Astrocyte (in vitro differentiated cells and primary cell): ENCODE measurements around the gene NEURL2. TPM values are rescaled to one million over a fixed set of nuclear protein-coding genes. Genes with fewer than 3 reads are reported as not detected.

Experiments used
- DNase-seq: peaks from one replicate; pipeline ENCODE4 v3.0.0-alpha.2; 2010; ENCODE audit warnings: low read depth
- FAIRE-seq: peaks from 2 replicates; lab custom pipeline; 2011; peaks lifted over from hg19 to GRCh38; lab: Jason Lieb, UNC
- H2AFZ ChIP-seq: 2 replicates; pipeline ENCODE4 v1.6.0; 2012; ENCODE audit warnings: low read depth, low read length, inconsistent platforms
- H3K27ac ChIP-seq: 2 replicates; pipeline ENCODE4 v1.5.1; 2011; ENCODE audit warnings: low read depth, low read length, inconsistent platforms
- H3K27me3 ChIP-seq: 2 replicates; pipeline ENCODE4 v1.6.0; 2011; ENCODE audit warnings: low read length, inconsistent platforms; ENCODE audit not compliant: insufficient read depth
- H3K36me3 ChIP-seq: 2 replicates; pipeline ENCODE4 v1.5.1; 2011; ENCODE audit warnings: low read length, inconsistent platforms; ENCODE audit not compliant: insufficient read depth
- H3K4me1 ChIP-seq: 2 replicates; pipeline ENCODE4 v1.5.1; 2011; ENCODE audit warnings: low read length, inconsistent platforms; ENCODE audit not compliant: insufficient read depth
- H3K4me2 ChIP-seq: 2 replicates; pipeline ENCODE4 v1.6.0; 2012; ENCODE audit warnings: low read length, inconsistent platforms
- H3K4me3 ChIP-seq: 2 replicates; pipeline ENCODE4 v1.5.1; 2011; ENCODE audit warnings: low read depth, mild to moderate bottlenecking, low read length, inconsistent platforms; ENCODE audit not compliant: insufficient read depth
- H3K79me2 ChIP-seq: 2 replicates; pipeline ENCODE4 v1.6.0; 2012; ENCODE audit warnings: mild to moderate bottlenecking, low read length, inconsistent platforms; ENCODE audit not compliant: insufficient read depth
- H3K9ac ChIP-seq: 2 replicates; pipeline ENCODE4 v1.6.0; 2012; ENCODE audit warnings: mild to moderate bottlenecking, low read length, inconsistent platforms
- H3K9me3 ChIP-seq: 2 replicates; pipeline ENCODE4 v1.5.1; 2012; ENCODE audit warnings: low read depth, mild to moderate bottlenecking, low read length, inconsistent platforms; ENCODE audit not compliant: insufficient read depth
- H4K20me1 ChIP-seq: 2 replicates; pipeline ENCODE4 v1.6.0; 2012; ENCODE audit warnings: low read length, inconsistent platforms; ENCODE audit not compliant: insufficient read depth
- H3K27ac Mint-ChIP-seq: one replicate; pipeline ENCODE4 v1.8.0; 2021; ENCODE audit warnings: mild to moderate bottlenecking, mixed read lengths; ENCODE audit not compliant: unreplicated experiment
- H3K27me3 Mint-ChIP-seq: one replicate; pipeline ENCODE4 v1.8.0; 2021; ENCODE audit warnings: low read depth, mixed read lengths; ENCODE audit not compliant: unreplicated experiment
- H3K36me3 Mint-ChIP-seq: one replicate; pipeline ENCODE4 v1.8.0; 2021; ENCODE audit warnings: low read depth, mixed read lengths; ENCODE audit not compliant: unreplicated experiment
- H3K4me1 Mint-ChIP-seq: one replicate; pipeline ENCODE4 v1.8.0; 2021; ENCODE audit warnings: low read depth, mixed read lengths; ENCODE audit not compliant: unreplicated experiment
- H3K4me3 Mint-ChIP-seq: one replicate; pipeline ENCODE4 v1.8.0; 2021; ENCODE audit warnings: mild to moderate bottlenecking, moderate library complexity, mixed read lengths; ENCODE audit not compliant: unreplicated experiment
- H3K9me3 Mint-ChIP-seq: one replicate; pipeline ENCODE4 v1.8.0; 2021; ENCODE audit warnings: mild to moderate bottlenecking, mixed read lengths; ENCODE audit not compliant: unreplicated experiment
- CTCF ChIP-seq: IDR thresholded peaks from 2 replicates; pipeline ENCODE4 v1.5.1; 2011; ENCODE audit warnings: low read depth, mild to moderate bottlenecking, inconsistent platforms, low read length, moderate library complexity; ENCODE audit not compliant: insufficient read depth
- EZH2 ChIP-seq: IDR thresholded peaks from 2 replicates; pipeline ENCODE4 v1.6.1; 2012; ENCODE audit warnings: mild to moderate bottlenecking, low read length, inconsistent platforms; ENCODE audit not compliant: insufficient read depth
- total RNA-seq: library from RNA; stranded (reverse); gene quantifications from 2 replicates; pipeline ENCODE4 v1.2.1, GENCODE V29; 2021

The NEURL2 gene
- total RNA-seq, 1 donor from 2014 or later: 6.9 TPM

GRCh38 chr20:45892828-45893500 lies 2.0 kb upstream of the NEURL2 start:
- Mint-ChIP-seq H3K27me3 (no peaks in the 10 kb centered on the region), H3K9me3 (no peaks in the 10 kb centered on the region), H3K4me1 (peaks cover 9% of the 10 kb centered on the region), H3K4me3 (peak overlapping the region; percentile 89), H3K27ac (no peak overlapping the region), H3K36me3 (peaks cover 20% of the 10 kb centered on the region)
- TF ChIP-seq CTCF (no peak), EZH2 (no peak)
- no peak for FAIRE-seq
- peaks cover 8% of the 10 kb centered on the region for H3K36me3 ChIP-seq
- H3K9ac ChIP-seq: no peak overlapping the region
- DNase-seq: no peak
- H2AFZ ChIP-seq: no peak overlapping the region
- no peaks in the 10 kb centered on the region for H3K27me3 ChIP-seq
- peaks cover 30% of the 10 kb centered on the region for H3K4me1 ChIP-seq
- peaks cover 24% of the 10 kb centered on the region for H4K20me1 ChIP-seq
- peaks cover 16% of the 10 kb centered on the region for H3K79me2 ChIP-seq
- no peak overlapping the region for H3K4me2 ChIP-seq
- H3K4me3 ChIP-seq: no peak overlapping the region
- H3K27ac ChIP-seq: no peak overlapping the region
- H3K9me3 ChIP-seq: no peaks in the 10 kb centered on the region

- Histone ChIP-seq H3K36me3 (peaks cover 2% of the 10 kb centered on the region), H3K4me1 (peaks cover 30% of the 10 kb centered on the region), H3K79me2 (peaks cover 16% of the 10 kb centered on the region), H3K27me3 (no peaks in the 10 kb centered on the region), H3K4me2 (peak overlapping the region; percentile 99), H2AFZ (peak overlapping the region; percentile 94), H3K9me3 (no peaks in the 10 kb centered on the region), H3K4me3 (peak overlapping the region; percentile 77), H4K20me1 (peaks cover 28% of the 10 kb centered on the region), H3K27ac (no peak overlapping the region), H3K9ac (peak overlapping the region; percentile 88)
- peaks cover 19% of the 10 kb centered on the region for H3K36me3 Mint-ChIP-seq
- no peaks in the 10 kb centered on the region for H3K9me3 Mint-ChIP-seq
- H3K4me3 Mint-ChIP-seq: peak overlapping the region; percentile 89
- peak; percentile 12 for TF ChIP-seq CTCF
- no peak for TF ChIP-seq EZH2
- peak overlapping the region; percentile 62 for H3K27ac Mint-ChIP-seq
- DNase-seq (no peak), FAIRE-seq (no peak)
- H3K4me1 Mint-ChIP-seq: peaks cover 9% of the 10 kb centered on the region
- H3K27me3 Mint-ChIP-seq: no peaks in the 10 kb centered on the region
Measured at GRCh38 chr20:45892049-45892825, 1.2 kb upstream of the NEURL2 start.
